ENCODE data around the gene DCPS.

- TF ChIP-seq CTCF (IDR thresholded peaks at IDR 0.05) (no peak), POLR2A (IDR thresholded peaks at IDR 0.05) (no peak)
These were observed 46.1 kb upstream of the DCPS start for GRCh38 chr11:126257764-126258163.

Measured in Peyer's patch (tissue), 4 donors.